Stimulated activated CD8-positive, alpha-beta memory T cell treated with anti-CD3 and anti-CD28 coated beads, Interleukin-7, amount 100 ng/mL, for 48 hours (primary cell): Measurements from ENCODE around the gene RNASE4.
A peak's percentile ranks its signal among the peaks of the same experiment; 100 is the strongest.
"Not testable (repeated sequence)": the region's sequence is repeated elsewhere in the genome, so short reads cannot be mapped to it uniquely, and the experiment has no call there.

Experiments
- DNase-seq, 2 donors: peaks; one replicate each; pipeline ENCODE4 v3.0.0-alpha.2; 2020; ENCODE audit warnings: low read depth in 1 of 2; ENCODE audit errors: extremely low read depth in 1 of 2

The RNASE4 gene

DNA sequence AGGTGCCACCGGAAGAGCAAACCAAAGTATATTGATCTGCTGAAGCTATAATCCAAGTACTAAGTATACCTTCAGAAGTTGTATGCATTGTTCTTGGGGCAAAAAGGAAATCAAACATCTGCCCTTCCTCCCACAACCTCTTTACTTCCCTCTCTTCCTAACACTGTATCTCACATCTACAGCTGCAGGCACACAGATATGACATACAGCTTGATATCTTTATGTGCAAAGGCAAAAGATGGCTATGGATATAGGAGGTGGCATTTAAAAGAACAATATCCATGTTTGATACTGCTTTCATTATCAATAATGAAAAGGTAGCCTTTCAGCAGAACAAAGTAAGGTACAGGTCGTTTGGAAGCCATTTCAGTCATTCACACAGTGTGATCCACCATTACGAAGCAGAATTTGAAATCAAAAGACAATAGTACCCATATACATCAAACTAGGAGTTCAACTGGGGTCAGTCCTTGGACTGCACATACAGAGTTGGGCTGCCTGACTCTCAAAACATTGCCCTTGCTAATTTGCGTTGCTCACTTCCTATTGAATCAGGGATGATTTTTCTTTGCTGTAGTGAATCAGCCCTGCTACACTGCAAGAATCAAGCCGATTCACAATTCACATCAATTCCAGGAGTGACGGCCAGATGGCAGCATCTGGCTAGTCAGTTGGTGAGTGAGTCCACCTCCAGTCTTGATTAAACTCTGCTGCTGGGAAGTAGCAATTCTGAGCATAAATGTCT lies 13.1 kb downstream of the RNASE4 start:
- peak in 1 of 2 donors; percentile 17 for DNase-seq

DNA sequence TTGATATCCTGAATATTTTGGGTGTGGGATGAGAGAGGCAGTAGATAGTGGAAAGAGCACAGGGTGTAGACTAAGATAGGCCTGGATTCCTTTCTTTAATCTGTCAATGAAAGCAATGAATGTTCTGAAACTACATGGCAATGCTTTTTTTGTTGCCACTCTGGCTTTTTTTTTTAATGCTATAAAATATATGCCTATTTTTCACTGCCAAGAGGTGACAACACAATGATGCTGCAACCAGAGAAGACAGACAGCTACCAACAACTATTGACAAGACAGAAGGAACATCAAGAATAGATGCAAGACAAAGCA lies 13.6 kb downstream of the RNASE4 start:
- DNase-seq: no peak

DNA sequence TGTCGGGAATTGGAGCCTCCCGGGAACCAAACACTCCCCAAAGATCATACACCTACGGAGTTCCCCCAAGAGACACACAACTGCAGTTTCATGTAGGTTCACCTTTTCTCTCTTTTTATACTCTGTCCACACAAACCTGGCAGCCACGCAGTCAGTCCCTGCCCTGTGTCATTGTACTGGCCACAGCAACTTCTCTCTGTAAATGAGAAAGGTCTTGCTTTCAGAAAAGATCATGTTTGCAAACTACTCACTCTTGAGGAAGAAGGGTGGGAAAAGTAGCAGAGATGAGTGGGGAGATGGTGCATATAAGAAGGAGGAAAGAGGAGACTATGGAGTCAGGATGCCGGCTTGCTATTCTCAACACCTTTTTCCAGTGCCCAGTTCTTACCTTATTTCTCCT lies 14.6 kb downstream of the RNASE4 start:
- no peak for DNase-seq

DNA sequence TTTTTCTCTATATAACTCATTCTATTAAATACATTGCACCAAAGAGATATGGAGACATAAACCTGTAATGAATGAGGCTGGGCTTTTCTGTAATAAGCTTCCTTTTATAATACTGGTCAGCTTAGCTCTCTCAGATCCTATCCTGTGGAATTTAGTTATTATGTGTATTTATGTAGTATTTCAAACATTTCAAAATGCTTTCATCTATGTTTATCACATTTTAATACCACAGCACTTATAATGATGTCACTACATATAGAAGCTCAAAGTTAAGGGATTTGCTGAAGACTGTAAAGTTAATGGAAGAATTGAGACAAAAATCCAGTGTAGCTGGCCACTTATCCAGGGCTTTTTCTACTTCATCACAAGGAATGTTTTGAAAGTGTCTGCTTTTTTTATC lies 15.6 kb downstream of the RNASE4 start:
- no peak for DNase-seq

DNA sequence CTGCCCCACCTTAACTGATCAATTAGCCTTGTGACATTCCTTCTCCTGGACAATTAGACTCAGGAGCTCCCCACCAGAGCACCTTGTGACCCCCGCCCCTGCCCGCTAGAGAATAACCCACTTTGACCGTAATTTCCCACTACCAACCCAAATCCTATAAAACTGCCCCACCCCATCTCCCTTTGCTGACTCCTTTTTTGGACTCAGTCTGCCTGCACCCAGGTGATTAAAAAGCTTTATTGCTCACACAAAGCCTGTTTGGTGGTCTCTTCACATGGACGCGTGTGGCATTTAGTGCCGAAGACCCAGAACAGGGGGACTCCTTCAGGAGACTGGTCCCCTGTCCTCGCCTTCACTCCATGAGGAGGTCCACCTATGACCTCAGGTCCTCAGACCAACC lies 16.6 kb downstream of the RNASE4 start:
- not testable (repeated sequence) for DNase-seq

DNA sequence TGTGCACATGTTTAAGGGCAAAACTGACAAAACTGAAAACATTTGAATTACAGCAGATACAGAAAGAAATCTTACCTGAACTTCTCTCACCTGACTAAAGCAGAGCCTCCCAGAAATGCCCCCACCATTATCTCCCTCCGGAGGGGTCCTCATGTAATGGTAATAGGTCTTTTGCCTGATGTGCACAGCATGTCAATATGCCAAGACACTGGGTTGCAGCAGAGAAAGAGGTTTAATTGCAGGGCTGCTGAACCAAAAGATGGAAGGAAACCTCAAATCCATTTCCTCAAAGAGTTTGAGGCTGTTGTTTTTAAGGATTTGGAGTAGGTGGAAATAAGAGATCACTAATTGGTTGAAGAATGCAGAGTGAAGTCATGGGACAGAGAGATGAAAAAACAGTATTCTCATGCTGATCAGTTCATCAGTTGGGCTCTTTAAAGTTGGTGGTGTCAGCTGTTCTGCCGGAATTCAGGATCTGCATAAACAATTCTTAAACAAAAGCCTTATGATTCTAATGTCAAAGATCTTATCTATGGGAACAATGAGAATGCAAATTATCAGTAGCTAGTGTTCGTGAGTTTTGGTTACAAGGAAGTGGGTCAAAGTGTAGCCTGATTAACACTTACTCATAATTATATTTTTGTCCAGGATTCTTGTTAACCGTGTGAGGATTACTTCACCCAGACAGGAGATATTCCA lies 22.4 kb downstream of the RNASE4 start:
- DNase-seq: no peak

DNA sequence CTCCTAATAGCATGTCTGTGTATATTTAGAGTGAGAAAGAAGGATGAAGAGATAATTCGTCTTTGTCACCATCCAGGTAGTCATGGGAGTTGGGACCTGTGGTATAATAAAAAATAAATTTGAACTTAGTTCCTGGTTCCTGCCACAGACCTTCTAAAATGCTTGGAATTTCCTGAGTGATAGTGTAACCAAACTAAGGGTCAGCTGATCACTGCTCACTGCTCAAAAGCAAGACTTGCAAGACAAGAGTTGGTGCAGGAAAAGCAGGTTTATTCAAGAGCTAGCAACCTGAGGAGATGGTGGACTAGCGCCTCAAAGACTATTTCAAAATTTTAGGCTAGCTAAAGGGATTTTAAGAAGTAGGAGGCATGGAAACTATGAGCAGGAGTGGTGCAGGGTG lies 23.3 kb downstream of the RNASE4 start:
- no peak for DNase-seq

DNA sequence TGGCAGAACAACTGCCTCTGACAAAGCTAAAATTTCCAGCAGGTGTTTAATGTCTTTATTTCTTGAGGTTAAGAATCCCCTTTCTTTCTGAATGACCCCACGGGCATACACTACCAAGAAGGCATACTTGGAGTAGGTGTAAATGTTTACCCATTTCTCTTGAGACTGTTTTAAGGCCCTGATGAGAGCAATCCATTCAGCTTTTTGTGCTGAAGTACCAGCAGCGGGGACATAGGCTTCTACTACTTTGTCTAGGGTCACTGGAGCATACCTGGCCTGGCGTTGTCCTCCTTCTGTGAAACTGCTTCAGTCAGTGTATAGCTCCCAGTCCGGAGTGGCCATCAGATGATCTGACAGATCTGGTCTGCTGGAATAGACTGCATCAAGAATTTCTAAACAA lies 26.9 kb downstream of the RNASE4 start:
- no peak for DNase-seq

DNA sequence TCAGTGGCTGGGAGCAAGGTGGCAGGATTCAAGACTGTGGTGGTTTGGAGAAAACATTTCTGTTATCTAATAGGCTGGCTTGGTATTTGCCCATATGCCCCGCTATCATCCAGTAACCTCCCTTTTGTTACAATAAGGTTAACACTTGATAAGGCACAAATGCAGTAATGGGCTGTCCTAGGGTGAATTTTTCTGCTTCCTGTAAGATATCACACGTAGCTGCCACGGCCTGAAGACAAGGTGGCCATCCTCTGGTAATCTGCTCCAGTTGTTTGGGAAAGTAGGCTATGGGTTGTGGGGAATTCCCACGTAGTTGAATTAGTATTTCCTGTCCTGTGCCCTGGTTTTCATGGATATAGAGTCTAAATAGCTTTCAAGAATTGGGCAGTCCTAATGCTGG lies 27.3 kb downstream of the RNASE4 start:
- DNase-seq: no peak

DNA sequence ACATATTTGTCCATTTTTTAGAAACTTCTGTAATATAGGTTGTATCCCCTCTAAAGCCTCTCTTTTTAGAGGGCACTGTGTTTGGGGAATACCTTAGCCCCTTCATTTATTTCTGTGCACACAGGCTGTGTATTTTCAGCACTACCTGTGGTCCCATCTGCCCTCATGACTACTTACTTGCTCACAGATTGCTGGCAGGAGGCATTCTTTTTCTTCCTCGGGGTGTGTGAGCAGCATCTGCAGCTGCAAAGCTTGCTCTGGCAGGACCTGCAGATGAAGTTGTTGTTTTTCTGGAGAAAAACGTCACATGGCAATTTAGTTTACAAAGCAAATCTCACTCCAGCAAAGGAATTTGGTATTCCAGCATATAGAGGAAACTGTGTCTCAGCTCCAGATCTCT lies 28.5 kb downstream of the RNASE4 start:
- DNase-seq: no peak

DNA sequence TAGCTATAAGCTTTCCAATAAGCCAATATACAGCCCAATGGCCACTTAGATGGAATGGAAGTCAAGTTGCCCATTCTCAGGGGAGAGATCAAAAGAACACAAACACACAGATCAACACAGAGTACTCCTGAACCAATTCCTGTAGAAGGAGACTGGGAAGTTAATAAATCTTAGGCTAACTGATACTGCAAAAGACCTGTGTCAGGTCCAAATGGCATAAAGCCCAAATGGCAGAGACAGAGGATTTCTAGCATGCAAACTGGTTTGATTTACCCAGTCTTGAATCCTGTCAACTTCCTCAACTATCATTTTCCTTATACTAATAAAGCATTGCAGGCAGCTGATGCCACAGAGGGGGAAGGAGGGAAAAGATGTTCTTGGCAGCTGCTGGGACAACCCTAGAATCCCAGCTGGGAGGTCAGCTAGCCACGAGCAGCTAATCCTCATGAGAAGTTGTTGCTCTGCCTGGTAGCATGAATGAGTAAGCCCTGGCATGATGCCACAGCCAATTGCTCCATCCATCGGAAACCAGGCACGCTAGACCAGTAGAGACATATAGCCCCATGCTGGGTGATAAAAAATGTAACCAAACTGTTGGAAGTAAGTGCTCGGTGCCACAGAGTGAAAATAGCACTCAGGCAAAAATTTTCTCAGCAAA lies 30.4 kb downstream of the RNASE4 start:
- DNase-seq: no peak

DNA sequence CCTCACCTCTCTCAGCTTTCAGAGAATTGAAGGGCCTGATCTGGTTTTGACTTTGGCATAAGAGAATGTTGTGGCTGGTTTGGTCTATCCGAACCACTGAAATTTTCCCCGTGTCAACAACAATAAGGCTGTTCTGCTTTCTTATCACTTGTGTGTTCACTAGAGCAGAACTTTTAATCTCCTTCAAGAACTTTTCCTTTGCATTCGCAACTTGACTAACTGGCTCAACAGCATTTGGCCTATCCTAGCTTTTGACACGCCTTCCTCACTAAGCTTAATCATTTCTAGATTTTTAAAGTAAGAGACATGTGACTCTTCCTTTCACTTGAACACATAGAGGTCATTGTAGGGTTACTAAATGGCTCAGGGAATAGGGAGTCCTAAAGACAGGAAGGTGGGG lies 35.4 kb downstream of the RNASE4 start:
- no peak for DNase-seq

DNA sequence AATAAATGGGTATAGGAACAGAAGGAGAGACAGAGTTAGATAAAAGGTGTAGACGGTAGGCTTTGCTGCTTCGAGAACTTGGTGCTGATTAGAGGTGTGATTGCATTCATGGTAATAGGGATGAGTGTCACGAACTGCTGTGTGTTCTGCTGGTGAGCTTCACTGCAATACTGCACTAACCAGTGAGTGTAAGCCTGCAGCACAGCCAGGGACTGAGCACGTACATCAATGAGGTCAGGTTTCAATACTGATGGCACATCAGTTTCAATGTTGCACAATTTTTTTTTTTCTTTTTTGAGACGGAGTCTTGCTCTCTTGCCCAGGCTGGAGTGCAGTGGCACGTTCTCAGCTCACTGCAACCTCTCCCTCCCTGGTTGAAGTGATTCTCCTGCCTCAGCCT lies 36.4 kb downstream of the RNASE4 start:
- DNase-seq: no peak

DNA sequence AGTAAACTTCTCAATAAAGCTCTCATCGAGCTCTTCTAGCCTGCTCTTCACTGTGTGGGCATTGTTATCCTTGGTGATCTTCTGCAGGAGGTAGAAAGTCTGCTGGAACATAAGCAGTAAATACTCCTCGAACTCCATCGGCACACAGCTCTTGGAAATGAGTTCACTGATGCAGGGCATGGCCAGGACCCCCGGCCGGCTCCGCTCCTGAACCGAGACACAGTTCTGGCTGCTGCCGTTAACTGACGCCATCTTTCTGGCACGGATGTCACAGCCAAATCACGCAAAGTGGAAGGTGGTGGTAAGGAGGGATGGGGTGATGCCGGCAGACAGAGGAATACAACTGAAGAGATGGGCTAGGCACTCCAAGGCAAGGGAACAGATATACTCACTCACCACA lies 37.7 kb downstream of the RNASE4 start:
- DNase-seq: no peak

DNA sequence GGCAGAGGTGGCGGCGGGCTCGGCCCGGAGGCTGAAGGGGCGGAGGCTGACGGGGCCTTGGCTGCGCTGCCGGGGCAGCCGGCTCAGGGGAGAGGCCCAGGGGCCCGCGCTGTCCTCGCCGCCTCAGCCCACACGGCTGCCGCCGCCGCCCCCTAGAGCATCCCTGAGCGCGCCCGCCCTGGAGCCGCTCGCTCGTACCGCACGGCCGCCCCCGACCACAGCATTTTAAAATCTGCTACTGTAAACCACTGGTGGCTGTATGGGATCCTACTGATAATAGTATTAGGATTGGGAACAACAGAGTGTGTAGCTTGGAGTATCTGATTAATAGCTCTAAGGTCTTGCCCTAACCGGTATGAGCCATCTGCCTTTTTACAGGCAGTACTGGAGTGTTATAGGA lies 39.1 kb downstream of the RNASE4 start:
- DNase-seq: no peak

DNA sequence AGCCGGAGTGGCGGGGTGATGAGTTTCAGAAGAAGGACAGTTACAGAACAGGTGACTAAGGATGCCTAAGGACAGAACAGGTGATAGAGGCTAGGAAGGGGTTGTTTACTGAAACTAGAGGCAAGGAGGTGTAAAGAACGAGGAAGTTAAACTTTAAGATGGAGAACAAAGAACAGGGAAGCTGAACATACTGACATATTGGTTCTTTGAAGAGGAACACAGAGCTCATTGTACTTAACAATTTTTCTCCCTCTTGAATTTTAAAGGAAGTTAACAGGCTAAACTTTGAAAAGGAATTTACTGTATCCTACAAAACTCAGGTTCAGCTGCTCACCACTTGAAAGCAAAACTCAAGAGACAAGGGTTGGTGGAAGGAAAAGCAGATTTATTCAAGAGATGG lies 41.8 kb downstream of the RNASE4 start:
- not testable (repeated sequence) for DNase-seq

DNA sequence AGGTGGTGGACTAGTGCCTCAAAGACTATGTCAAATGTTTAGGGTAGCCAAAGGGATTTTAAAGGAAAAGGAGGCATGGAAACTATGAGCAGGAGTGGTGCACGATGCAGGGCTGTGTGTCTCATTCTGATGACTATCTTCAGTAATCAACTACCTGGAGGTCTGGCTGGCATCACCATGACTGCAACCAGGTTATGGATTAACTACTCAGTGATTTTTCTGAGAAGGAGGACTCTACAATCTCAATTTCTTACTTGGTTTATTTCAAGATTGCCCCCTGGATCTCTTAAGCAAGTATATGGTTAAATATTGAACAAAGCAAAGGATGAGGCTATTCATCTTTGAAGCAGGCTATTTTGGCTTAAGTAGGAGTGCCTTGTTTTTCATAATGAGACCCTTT lies 42.2 kb downstream of the RNASE4 start:
- no peak for DNase-seq

DNA sequence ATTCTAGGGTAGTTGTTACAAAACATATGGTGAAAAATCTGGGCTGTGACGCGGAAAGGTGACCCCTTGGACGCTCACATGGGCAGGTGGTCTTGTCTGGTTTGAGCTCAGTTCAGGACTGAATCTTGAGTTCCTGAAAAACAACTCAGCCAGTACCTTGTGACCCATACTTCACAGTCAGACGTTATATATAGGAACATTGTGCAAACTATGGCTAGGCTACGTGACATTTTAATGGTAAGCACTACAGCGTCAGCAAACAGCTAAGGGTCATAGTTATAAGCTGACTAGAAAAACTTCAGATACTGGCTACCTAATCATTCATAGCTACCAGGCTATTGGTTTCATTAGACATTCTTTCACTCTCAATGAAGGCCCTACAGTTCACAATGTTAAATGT lies 46.5 kb downstream of the RNASE4 start:
- DNase-seq: no peak

DNA sequence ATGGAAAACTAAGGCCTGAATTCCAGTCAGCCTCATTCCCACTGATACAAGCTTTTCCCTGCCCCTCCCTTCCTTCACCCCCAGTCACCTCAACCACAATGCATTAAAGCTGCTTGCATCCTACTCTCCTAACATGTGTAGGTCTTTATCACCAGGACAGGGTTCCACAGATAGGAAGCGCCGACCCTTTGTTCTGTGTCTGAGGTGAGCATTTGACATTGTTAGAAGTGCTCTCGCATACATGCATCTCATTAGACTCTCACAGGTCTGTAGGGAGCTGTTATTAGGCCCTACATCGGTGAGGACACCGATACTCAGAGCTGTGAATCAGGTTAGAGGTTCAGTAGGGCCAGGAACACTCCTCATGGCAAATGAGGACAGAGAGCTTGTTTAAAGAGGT lies 48.1 kb downstream of the RNASE4 start:
- no peak for DNase-seq

DNA sequence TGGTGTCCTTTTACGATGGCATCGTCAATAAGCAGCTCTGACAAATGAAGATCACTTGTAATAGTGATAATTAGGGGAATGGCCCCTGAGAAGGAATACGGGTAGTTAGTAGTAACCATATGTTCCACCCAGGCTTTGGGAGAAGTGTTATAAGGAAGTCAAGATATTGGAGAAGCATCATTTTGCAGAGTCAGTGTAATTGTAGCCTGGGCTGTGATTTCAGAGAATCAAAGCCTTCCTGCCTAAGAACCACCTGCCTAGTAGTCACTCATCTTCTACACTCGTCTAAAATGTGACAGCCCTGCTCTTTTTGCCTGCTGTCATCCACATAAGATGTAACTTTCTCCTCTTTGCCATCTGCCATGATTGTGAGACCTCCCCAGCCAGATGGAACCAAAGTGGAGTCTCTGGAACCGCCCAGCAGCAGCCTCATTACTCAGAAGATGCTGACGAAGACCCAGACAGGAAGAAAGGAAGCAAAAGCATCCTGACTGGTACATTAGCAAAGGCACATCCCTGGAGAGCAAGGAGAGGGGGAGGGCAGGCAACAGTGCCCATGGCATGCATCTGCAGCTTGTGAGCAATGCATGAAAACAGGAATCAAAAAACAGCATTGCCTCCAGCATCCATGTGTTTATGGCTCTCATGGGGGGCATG lies 48.7 kb downstream of the RNASE4 start:
- DNase-seq: no peak

DNA sequence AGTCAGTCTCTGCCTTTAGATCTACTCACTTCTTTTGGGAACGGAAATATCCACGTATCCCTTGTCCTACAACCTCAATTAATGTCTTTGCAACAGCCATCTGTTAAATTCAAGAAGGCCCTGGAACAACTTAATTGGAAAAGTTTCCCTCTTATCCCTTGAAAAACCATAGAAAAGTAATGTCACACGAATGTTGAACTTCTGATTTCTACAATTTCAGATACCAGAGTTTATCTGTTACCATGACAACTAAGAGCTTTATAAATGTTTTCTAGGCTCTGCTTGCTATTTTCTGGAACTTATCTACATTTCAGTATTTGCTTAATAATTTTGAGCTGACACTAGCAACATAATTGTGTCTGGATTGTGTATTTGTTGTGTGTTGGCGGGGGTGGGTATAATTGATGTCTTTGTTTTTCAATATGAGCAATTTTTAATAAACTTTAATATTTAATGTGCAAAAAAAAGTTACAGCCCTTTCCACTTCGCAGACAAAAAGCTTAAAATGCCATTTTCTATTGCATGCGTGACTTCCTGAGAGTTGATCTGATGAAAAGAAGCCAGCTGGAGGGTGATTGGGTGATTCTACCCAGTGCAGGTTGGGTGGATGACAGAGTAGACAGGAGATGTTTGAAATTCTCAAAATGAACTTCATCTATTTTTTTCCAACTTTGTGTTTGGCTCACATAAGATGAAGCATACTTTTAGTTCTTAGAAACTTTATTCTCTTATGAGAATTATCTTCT lies 49.5 kb downstream of the RNASE4 start:
- no peak for DNase-seq
